Measurements from ENCODE around the gene SPATA17. TPM values are rescaled to one million over a fixed set of nuclear protein-coding genes. Genes with fewer than 3 reads are reported as not detected.

Gene SPATA17
- total and polyA plus RNA-seq, 8 donors, result 0.12 to 2.3 (median 1.5) TPM; not detected in 3

DNA sequence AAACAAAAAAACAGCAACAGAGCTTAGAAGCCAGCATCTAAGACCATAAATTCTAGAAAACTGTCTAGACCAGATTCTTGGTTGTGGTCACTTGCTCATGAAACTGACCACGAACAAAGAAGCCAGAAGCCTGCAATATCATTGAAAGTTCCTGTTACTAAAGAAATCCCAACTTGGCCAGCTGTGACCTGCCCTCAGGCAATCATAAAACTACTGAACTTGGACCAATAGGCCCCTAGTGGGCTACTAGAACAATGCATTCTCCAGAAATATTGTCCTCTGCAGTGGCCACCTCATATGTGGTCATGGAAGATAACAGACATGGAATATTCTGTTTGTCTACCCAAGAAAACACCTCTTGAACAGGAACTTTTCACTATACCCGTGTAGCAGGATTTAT lies 87.7 kb downstream of the SPATA17 start:
- no peak for DNase-seq
- WGBS, 5 donors, result 77 to 83% (median 82%) methylated on average over 2 of the region's 2 CpGs
- no peak for TF ChIP-seq EP300 (IDR thresholded peaks at IDR 0.05)
- TF ChIP-seq POLR2AphosphoS5 (IDR thresholded peaks at IDR 0.05), result no peak
- no peak for TF ChIP-seq POLR2A (IDR thresholded peaks at IDR 0.05)
- TF ChIP-seq, protein P1, sequence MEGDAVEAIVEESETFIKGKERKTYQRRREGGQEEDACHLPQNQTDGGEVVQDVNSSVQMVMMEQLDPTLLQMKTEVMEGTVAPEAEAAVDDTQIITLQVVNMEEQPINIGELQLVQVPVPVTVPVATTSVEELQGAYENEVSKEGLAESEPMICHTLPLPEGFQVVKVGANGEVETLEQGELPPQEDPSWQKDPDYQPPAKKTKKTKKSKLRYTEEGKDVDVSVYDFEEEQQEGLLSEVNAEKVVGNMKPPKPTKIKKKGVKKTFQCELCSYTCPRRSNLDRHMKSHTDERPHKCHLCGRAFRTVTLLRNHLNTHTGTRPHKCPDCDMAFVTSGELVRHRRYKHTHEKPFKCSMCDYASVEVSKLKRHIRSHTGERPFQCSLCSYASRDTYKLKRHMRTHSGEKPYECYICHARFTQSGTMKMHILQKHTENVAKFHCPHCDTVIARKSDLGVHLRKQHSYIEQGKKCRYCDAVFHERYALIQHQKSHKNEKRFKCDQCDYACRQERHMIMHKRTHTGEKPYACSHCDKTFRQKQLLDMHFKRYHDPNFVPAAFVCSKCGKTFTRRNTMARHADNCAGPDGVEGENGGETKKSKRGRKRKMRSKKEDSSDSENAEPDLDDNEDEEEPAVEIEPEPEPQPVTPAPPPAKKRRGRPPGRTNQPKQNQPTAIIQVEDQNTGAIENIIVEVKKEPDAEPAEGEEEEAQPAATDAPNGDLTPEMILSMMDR (IDR thresholded peaks at IDR 0.05), result no peak
- Histone ChIP-seq H3K27ac (no peak overlapping the region), H3K4me3 (no peak overlapping the region), H3K27me3 (no peaks in the 10 kb centered on the region), H3K36me3 (no peaks in the 10 kb centered on the region), H3K4me1 (no peaks in the 10 kb centered on the region), H3K9me3 (no peaks in the 10 kb centered on the region)
- intact Hi-C loops (cut with DNase I; ENCODE audit: low total_unique reads), result no loop called here

DNA sequence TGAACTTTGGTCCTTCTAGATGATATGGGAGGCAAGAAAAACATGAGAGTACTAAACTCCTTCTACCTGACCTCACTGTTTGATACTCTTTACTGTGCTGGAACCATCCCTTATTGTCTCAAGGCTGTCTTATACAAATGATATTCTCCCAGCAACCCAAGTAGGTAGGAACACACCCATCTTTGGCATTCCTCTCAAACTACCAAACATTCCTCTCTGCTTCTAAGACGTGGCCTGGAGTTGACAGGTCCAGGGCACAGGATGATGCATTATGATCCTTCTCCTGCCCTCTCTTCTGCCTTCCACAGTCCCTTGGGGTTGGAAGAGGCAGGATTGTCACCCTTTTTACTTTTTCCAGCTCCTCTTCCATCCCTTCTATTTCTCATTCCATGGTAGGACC lies 90.5 kb downstream of the SPATA17 start:
- WGBS, 5 donors, result 17 to 33% (median 26%) methylated on average over 1 of the region's 1 CpG
- no peak for DNase-seq
- Histone ChIP-seq H3K36me3 (no peaks in the 10 kb centered on the region), H3K27ac (no peak overlapping the region), H3K4me3 (no peak overlapping the region), H3K9me3 (no peaks in the 10 kb centered on the region), H3K4me1 (no peaks in the 10 kb centered on the region), H3K27me3 (no peaks in the 10 kb centered on the region)
- no peak for TF ChIP-seq EP300 (IDR thresholded peaks at IDR 0.05)
- no peak for TF ChIP-seq POLR2A (IDR thresholded peaks at IDR 0.05)
- TF ChIP-seq, protein P1 (IDR thresholded peaks at IDR 0.05), result no peak
- no peak for TF ChIP-seq POLR2AphosphoS5 (IDR thresholded peaks at IDR 0.05)
- intact Hi-C loops (cut with DNase I; ENCODE audit: low total_unique reads), result no loop called here

DNA sequence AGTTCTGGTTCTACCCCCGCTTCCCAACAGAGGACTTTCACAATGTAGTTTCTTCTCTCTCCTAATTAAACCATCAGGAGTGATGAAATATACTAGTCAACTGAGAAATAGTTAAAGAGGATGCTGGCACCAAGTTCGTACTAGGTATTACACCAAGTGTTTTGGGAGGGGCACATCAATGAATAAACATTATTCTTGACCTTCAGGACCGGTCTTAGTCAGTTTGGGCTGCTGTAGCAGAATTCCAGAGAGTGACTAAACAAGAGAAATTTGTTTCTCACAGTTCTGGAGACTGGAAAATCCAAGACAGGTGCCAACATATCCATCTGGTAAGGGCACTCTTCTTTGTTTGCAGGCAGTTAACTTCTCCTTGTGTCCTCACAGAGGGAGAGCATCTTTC lies 103.8 kb downstream of the SPATA17 start:
- Histone ChIP-seq H3K9me3 (no peaks in the 10 kb centered on the region), H3K4me1 (no peaks in the 10 kb centered on the region), H3K4me3 (no peak overlapping the region), H3K27ac (no peak overlapping the region), H3K36me3 (no peaks in the 10 kb centered on the region), H3K27me3 (no peaks in the 10 kb centered on the region)
- intact Hi-C loops (cut with DNase I; ENCODE audit: low total_unique reads), result no loop called here
- WGBS, 5 donors, result 59 to 73% (median 68%) methylated on average over 3 of the region's 3 CpGs
- no peak for DNase-seq
- no peak for TF ChIP-seq EP300 (IDR thresholded peaks at IDR 0.05)
- no peak for TF ChIP-seq POLR2AphosphoS5 (IDR thresholded peaks at IDR 0.05)
- TF ChIP-seq, protein P1 (IDR thresholded peaks at IDR 0.05), result no peak
- TF ChIP-seq POLR2A (IDR thresholded peaks at IDR 0.05), result no peak

DNA sequence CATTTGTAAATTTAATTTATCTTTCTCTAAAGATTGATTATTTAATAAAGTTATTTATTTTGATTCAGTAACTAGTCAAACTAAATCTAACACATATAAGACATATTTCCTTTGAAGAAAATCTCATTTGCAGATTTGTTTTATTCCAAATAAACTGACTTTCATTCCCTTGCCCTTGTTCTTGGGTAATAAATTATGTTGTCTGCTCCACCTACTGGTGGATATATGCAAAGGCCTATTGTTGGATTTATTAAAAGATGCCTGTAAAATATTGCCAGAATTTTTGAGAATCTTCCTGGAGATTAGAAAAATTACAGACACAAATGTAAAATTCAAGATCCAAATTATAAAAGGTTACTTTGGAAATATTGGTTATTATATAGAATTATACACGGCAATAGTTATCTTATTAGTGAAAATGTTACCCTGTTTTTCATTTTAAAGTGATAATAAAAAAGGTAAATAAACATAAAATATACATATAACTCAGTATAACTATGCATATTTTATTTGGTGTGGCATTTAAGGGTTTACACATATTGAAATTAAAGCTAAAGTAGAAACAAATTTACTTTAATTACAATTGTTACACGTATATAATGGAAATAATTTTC lies 116.1 kb downstream of the SPATA17 start:
- Histone ChIP-seq H3K27ac (no peak overlapping the region), H3K36me3 (no peaks in the 10 kb centered on the region), H3K9me3 (no peaks in the 10 kb centered on the region), H3K4me3 (no peak overlapping the region), H3K27me3 (no peaks in the 10 kb centered on the region), H3K4me1 (no peaks in the 10 kb centered on the region)
- 77 to 89% (median 83%) methylated on average over 2 of the region's 2 CpGs for WGBS, 5 donors
- TF ChIP-seq POLR2AphosphoS5 (IDR thresholded peaks at IDR 0.05), result no peak
- TF ChIP-seq, protein P1 (IDR thresholded peaks at IDR 0.05), result peak in 5 of 7 experiments; percentile 33 to 55 (median 39)
- DNase-seq, result peak in 1 of 2 donors; percentile 37
- intact Hi-C loops (cut with DNase I; ENCODE audit: low total_unique reads), result no loop called here

Measured in stomach (tissue), 9 donors.